Measurements from ENCODE around the gene HEPN1. TPM values are rescaled to one million over a fixed set of nuclear protein-coding genes. Genes with fewer than 3 reads are reported as not detected.

HEPN1 gene
- total RNA-seq, 1 experiment from 2014 or later, result not detected

GRCh38 chr11:124897674-124898262 is 21.3 kb upstream of the HEPN1 start, which contains the start of gene ROBO4:
ROBO4 (minus strand) TSS chr11:124897865; CDS start chr11:124897795, 70 bp downstream.
- ChIA-PET POLR2A (no interaction called here), CTCF (interaction anchor here (1.0 to 3.6 kb wide), 9 partner anchors 11 to 226 kb away, joined by 3 to 30 read pairs (median 5); partner anchors contain the start of genes CCDC15 and HEPACAM)
- no peak for ATAC-seq
- TF ChIP-seq ARID4B (CRISPR knock-in tag; IDR thresholded peaks at IDR 0.05; ENCODE audit: borderline replicate concordance) (no peak), FOXP1 (CRISPR knock-in tag; IDR thresholded peaks at IDR 0.05; ENCODE audit: borderline replicate concordance) (no peak)
- H3K4me1 Mint-ChIP-seq, result peaks cover 25% of the 10 kb centered on the region
- no peak within 1 kb of the TSS for H3K27ac Mint-ChIP-seq
- H3K9me3 Mint-ChIP-seq, result no peaks in the 10 kb centered on the region
- no peak for DNase-seq (ENCODE audit: low spot score)
- H3K4me3 Mint-ChIP-seq, result no peak within 1 kb of the TSS
- no peaks in the 10 kb centered on the region for H3K36me3 Mint-ChIP-seq
- H3K27me3 Mint-ChIP-seq (ENCODE audit: low read depth), result peaks cover 22% of the 10 kb centered on the region

GRCh38 chr11:124898263-124898680 is 20.8 kb upstream of the HEPN1 start:
- ChIA-PET CTCF (interaction anchor here (0.6 to 3.6 kb wide), 12 partner anchors 12 to 450 kb away, joined by 3 to 30 read pairs (median 5); partner anchors contain the start of genes CCDC15 and HEPACAM), POLR2A (no interaction called here)
- TF ChIP-seq ZNF317 (CRISPR knock-in tag; IDR thresholded peaks at IDR 0.05; ENCODE audit: borderline replicate concordance, low read depth), result no peak
- TF ChIP-seq TEAD1 (CRISPR knock-in tag; IDR thresholded peaks at IDR 0.05), result no peak
- TF ChIP-seq ZNF425 (CRISPR knock-in tag; conservative IDR thresholded peaks at IDR 0.05), result no peak
- no peak for TF ChIP-seq OVOL2 (CRISPR knock-in tag; IDR thresholded peaks at IDR 0.05; ENCODE audit: borderline replicate concordance)
- no peak for TF ChIP-seq ZNF416 (CRISPR knock-in tag; IDR thresholded peaks at IDR 0.05)
- no peak for DNase-seq (ENCODE audit: low spot score)
- no peaks in the 10 kb centered on the region for H3K36me3 Mint-ChIP-seq
- peaks cover 25% of the 10 kb centered on the region for H3K4me1 Mint-ChIP-seq
- ATAC-seq, result no peak; the same call in 1 of the 2 replicates
- no peaks in the 10 kb centered on the region for H3K9me3 Mint-ChIP-seq
- no peak overlapping the region for H3K27ac Mint-ChIP-seq
- no peak overlapping the region for H3K4me3 Mint-ChIP-seq
- peaks cover 21% of the 10 kb centered on the region for H3K27me3 Mint-ChIP-seq (ENCODE audit: low read depth)

GRCh38 chr11:124898711-124899110 is 20.3 kb upstream of the HEPN1 start:
- no peaks in the 10 kb centered on the region for H3K36me3 Mint-ChIP-seq
- H3K27me3 Mint-ChIP-seq (ENCODE audit: low read depth), result peaks cover 21% of the 10 kb centered on the region
- POLR2A ChIA-PET, result no interaction called here
- no peak overlapping the region for H3K4me3 Mint-ChIP-seq
- CTCF ChIA-PET, result interaction anchor here (0.6 to 3.6 kb wide), 14 partner anchors 12 to 1339 kb away, joined by 3 to 30 read pairs (median 4); partner anchors contain the start of genes CCDC15 and HEPACAM
- peaks cover 25% of the 10 kb centered on the region for H3K4me1 Mint-ChIP-seq
- H3K27ac Mint-ChIP-seq, result 0 out of 2 replicates have a peak overlapping the region, but pooled peaks have one; percentile 6
- TF ChIP-seq ZNF232 (CRISPR knock-in tag; IDR thresholded peaks at IDR 0.05) (no peak), ZNF396 (CRISPR knock-in tag; IDR thresholded peaks at IDR 0.05; ENCODE audit: borderline replicate concordance) (no peak), HMGXB4 (CRISPR knock-in tag; IDR thresholded peaks at IDR 0.05) (no peak), NFYB (CRISPR knock-in tag; conservative IDR thresholded peaks at IDR 0.05; ENCODE audit: low read depth) (no peak), AFF4 (CRISPR knock-in tag; IDR thresholded peaks at IDR 0.05; ENCODE audit: borderline replicate concordance) (no peak), ERG (CRISPR knock-in tag; IDR thresholded peaks at IDR 0.05) (no peak), GABPB1 (CRISPR knock-in tag; IDR thresholded peaks at IDR 0.05) (0 out of 2 replicates have a peak, but pooled peaks have one; percentile 18), ETV6 (CRISPR knock-in tag; IDR thresholded peaks at IDR 0.05) (0 out of 2 replicates have a peak, but pooled peaks have one; percentile 27)
- ATAC-seq (peak; percentile 66), DNase-seq (ENCODE audit: low spot score) (no peak)
- H3K9me3 Mint-ChIP-seq, result no peaks in the 10 kb centered on the region
